Smooth muscle cell (in vitro differentiated cells): Measurements from ENCODE around the gene CERK. TPM values are rescaled to one million over a fixed set of nuclear protein-coding genes. Genes with fewer than 3 reads are reported as not detected.

Experiments
- DNase-seq: peaks from one replicate; lab custom pipeline; 2025; ENCODE audit not compliant: unreplicated experiment; lab: John Stamatoyannopoulos, UW
- H2AFZ ChIP-seq: fragments of 200-600 bp; sonication (generic); 2 replicates; pipeline ENCODE4 v1.6.0; 2016; ENCODE audit warnings: antibody characterized with exemption, low read depth, mild to moderate bottlenecking
- H3F3A ChIP-seq: fragments of 200-600 bp; sonication (generic); 2 replicates; pipeline ENCODE4 v1.6.0; 2017; ENCODE audit warnings: antibody characterized with exemption, low read depth
- H3K27ac ChIP-seq: fragments of 200-600 bp; sonication (generic); 2 replicates; pipeline ENCODE4 v1.5.1; 2016; ENCODE audit warnings: low read depth, mild to moderate bottlenecking
- H3K27me3 ChIP-seq: fragments of 200-600 bp; sonication (generic); 2 replicates; pipeline ENCODE4 v1.6.1; 2016; ENCODE audit warnings: low read depth, mild to moderate bottlenecking
- H3K36me3 ChIP-seq: fragments of 200-600 bp; sonication (generic); 2 replicates; pipeline ENCODE4 v1.5.1; 2016; ENCODE audit warnings: low read depth
- H3K4me1 ChIP-seq: fragments of 200-600 bp; sonication (generic); 2 replicates; pipeline ENCODE4 v1.5.1; 2016; ENCODE audit warnings: low read depth
- H3K4me2 ChIP-seq: fragments of 200-600 bp; sonication (generic); 2 replicates; pipeline ENCODE4 v1.6.0; 2016; ENCODE audit warnings: mild to moderate bottlenecking
- H3K4me3 ChIP-seq: fragments of 200-600 bp; sonication (generic); 2 replicates; pipeline ENCODE4 v1.5.1; 2016; ENCODE audit warnings: mild to moderate bottlenecking
- H3K79me2 ChIP-seq: fragments of 200-600 bp; sonication (generic); 2 replicates; pipeline ENCODE4 v1.6.0; 2016; ENCODE audit warnings: low read depth, mild to moderate bottlenecking
- H3K9ac ChIP-seq: fragments of 200-600 bp; sonication (generic); 2 replicates; pipeline ENCODE4 v1.6.0; 2016; ENCODE audit warnings: low read depth
- H3K9me3 ChIP-seq: fragments of 200-600 bp; sonication (generic); replicated peaks from 2 replicates; pipeline ENCODE4 v1.5.1; 2016; ENCODE audit warnings: low read depth
- H4K20me1 ChIP-seq: fragments of 200-600 bp; sonication (generic); 2 replicates; pipeline ENCODE4 v1.6.0; 2016; ENCODE audit warnings: low read depth
- WGBS: methylation state at CpG from one replicate; pipeline ENCODE4 v1.1.7; 2016; ENCODE audit warnings: low lambda C conversion rate; 5-methylcytosine and 5-hydroxymethylcytosine counted together
- polyA plus RNA-seq: library from polyadenylated mRNA; unstranded; fragments of >200 nt; fragmentation: Nextera tagmentation; extraction: Ambion mirVana; gene quantifications from 2 replicates; pipeline ENCODE4 v1.2.1, GENCODE V29; 2016
- total RNA-seq: library from RNA; depleted of rRNA; stranded (reverse); fragments of >200 nt; gene quantifications from 2 replicates; pipeline ENCODE4 v1.2.3, GENCODE V29; 2014
- TF ChIP-seq, protein P1 (sequence below): fragments of 200-600 bp; sonication (generic); IDR thresholded peaks from 2 replicates; pipeline ENCODE4 v1.5.1; 2017; ENCODE audit warnings: borderline replicate concordance, mild to moderate bottlenecking, antibody characterized with exemption; ENCODE audit not compliant: insufficient read depth, poor library complexity, severe bottlenecking

The CERK gene
- total and polyA plus RNA-seq, 2 experiments from 2014 or later: 25.4 to 25.6 TPM

- WGBS: 93% methylated on average over 12 of the region's 12 CpGs
- Histone ChIP-seq H3K27ac (no peak overlapping the region), H3K79me2 (no peaks in the 10 kb centered on the region), H3K9me3 (no peaks in the 10 kb centered on the region), H4K20me1 (peaks cover 25% of the 10 kb centered on the region), H3K9ac (no peak overlapping the region), H3K27me3 (no peaks in the 10 kb centered on the region), H3K4me2 (no peak overlapping the region), H3F3A (no peaks in the 10 kb centered on the region), H2AFZ (no peak overlapping the region), H3K36me3 (no peaks in the 10 kb centered on the region), H3K4me3 (no peak overlapping the region), H3K4me1 (no peaks in the 10 kb centered on the region)
- DNase-seq: no peak
- TF ChIP-seq, protein P1, sequence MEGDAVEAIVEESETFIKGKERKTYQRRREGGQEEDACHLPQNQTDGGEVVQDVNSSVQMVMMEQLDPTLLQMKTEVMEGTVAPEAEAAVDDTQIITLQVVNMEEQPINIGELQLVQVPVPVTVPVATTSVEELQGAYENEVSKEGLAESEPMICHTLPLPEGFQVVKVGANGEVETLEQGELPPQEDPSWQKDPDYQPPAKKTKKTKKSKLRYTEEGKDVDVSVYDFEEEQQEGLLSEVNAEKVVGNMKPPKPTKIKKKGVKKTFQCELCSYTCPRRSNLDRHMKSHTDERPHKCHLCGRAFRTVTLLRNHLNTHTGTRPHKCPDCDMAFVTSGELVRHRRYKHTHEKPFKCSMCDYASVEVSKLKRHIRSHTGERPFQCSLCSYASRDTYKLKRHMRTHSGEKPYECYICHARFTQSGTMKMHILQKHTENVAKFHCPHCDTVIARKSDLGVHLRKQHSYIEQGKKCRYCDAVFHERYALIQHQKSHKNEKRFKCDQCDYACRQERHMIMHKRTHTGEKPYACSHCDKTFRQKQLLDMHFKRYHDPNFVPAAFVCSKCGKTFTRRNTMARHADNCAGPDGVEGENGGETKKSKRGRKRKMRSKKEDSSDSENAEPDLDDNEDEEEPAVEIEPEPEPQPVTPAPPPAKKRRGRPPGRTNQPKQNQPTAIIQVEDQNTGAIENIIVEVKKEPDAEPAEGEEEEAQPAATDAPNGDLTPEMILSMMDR: no peak
Measured at GRCh38 chr22:46659791-46660186, 78.3 kb downstream of the CERK start.

DNA sequence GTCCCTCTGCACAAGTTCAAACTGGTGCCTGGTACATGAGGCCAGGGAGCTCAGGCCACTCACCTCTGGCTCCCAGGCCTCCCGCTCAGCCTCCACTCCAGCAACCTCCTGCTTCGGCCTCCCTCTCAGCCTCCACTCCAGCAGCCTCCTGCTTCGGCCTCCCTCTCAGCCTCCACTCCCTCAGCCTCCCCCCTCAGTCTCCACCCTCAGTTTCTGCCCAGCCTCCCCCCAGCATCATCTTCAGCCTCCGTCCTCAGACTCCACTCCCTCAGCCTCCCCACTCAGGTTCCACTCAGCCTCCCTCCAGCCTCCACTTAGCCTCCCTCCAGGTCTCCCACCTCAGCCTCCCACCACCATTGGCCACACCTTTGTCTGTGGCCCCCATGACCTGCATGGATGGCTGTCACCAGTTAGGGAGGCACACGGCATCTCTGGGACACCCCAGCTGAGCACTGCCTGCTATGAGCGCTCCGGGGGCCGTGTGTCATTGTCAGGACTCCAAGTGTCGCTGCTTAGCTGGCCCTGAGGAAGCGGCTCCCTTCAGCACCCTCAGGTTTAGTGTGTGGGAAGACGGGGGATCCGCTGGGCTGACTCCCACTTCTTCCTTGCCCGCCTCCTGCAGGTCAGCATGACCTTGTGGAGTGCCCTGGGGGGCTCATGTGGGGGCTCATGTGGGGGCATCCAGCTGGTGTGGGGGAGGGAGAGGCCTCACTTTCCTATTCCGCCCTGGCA is 78.8 kb downstream of the CERK start:
- no peaks in the 10 kb centered on the region for H3K4me1 ChIP-seq
- no peak overlapping the region for H3K27ac ChIP-seq
- DNase-seq: no peak
- H2AFZ ChIP-seq: no peak overlapping the region
- no peaks in the 10 kb centered on the region for H3K27me3 ChIP-seq
- WGBS: 97% methylated on average over 11 of the region's 14 CpGs
- H3K79me2 ChIP-seq: no peaks in the 10 kb centered on the region
- H3K4me3 ChIP-seq: no peak overlapping the region
- H3K36me3 ChIP-seq: no peaks in the 10 kb centered on the region
- TF ChIP-seq, protein P1: no peak
- no peaks in the 10 kb centered on the region for H3K9me3 ChIP-seq
- no peak overlapping the region for H3K4me2 ChIP-seq
- no peaks in the 10 kb centered on the region for H3F3A ChIP-seq
- peaks cover 25% of the 10 kb centered on the region for H4K20me1 ChIP-seq
- no peak overlapping the region for H3K9ac ChIP-seq

DNA sequence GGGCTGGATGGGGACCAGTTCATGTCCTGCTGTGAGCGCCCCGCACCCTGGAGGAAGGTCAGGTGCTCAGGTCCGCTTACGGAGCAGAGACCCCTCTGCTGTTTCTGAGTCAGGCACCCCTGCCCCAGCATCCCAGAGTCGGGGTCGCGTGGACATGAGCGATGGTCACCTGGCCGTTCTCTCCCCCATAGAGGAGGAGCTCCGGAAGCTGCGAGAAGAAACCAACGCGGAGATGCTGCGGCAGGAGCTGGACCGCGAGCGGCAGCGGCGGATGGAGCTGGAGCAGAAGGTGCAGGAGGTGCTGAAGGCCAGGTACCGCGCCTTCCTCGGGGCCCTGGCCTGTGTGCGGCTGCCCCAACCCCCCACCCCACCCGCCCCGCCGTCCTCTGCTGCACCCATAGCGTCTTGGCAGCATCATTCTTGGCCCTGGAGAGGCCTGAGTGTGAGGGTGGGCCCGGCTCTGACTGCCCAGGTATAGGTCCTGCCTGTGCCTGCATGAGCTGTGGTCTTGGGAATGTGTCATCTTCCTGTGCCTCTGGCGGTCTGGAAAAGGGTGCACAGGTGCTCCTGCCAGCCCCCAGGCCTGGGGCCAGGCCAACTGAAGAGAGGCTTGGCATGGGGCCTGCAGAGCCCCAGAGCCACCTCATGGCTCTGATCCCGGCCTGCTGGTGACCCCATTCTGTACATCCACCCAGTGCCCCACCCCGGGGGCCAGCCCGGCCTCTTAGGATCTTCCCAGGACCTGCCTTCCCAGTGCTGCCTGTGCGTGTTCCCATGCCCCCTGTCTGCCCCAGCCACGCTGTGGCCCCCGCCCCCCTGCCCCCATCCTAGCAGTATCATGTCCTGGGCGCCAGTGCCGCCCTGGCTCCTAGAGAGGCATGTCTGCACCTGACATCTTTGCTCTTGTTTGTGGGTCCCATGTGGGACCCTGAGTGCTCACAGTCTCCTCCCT is 79.8 kb downstream of the CERK start:
- Histone ChIP-seq H3K9ac (no peak overlapping the region), H4K20me1 (peaks cover 30% of the 10 kb centered on the region), H3K4me3 (no peak overlapping the region), H3F3A (no peaks in the 10 kb centered on the region), H3K36me3 (no peaks in the 10 kb centered on the region), H3K27me3 (no peaks in the 10 kb centered on the region), H3K27ac (no peak overlapping the region), H3K9me3 (no peaks in the 10 kb centered on the region), H3K4me2 (no peak overlapping the region), H2AFZ (no peak overlapping the region), H3K4me1 (no peaks in the 10 kb centered on the region), H3K79me2 (no peaks in the 10 kb centered on the region)
- TF ChIP-seq, protein P1: no peak
- DNase-seq: no peak
- 97% methylated on average over 26 of the region's 37 CpGs for WGBS
